ENCODE results near the gene PARD3B.

- TF ChIP-seq CTCF (conservative IDR thresholded peaks at IDR 0.05; ENCODE audit: low read depth, low read length) (no peak), MAFK (IDR thresholded peaks at IDR 0.05; ENCODE audit: low read depth, low read length) (no peak), BHLHE40 (IDR thresholded peaks at IDR 0.05; ENCODE audit: low read depth, low read length) (no peak), FOS (IDR thresholded peaks at IDR 0.05; ENCODE audit: low read depth, low read length) (no peak), MAZ (IDR thresholded peaks at IDR 0.05; ENCODE audit: borderline replicate concordance, low read depth, low read length) (no peak), POLR2A (IDR thresholded peaks at IDR 0.05; ENCODE audit: low read depth, low read length) (no peak), RFX5 (IDR thresholded peaks at IDR 0.05; ENCODE audit: low read depth, low read length) (no peak), MXI1 (IDR thresholded peaks at IDR 0.05; ENCODE audit: borderline replicate concordance, low read depth, low read length) (no peak), RAD21 (IDR thresholded peaks at IDR 0.05; ENCODE audit: low read length) (no peak)
Observed at GRCh38 chr2:204846471-204846870, 301.2 kb downstream of the PARD3B start.
